ENCODE results near the gene BBS2. TPM values are rescaled to one million over a fixed set of nuclear protein-coding genes. Genes with fewer than 3 reads are reported as not detected.

The BBS2 gene
- total RNA-seq, 1 donor from 2014 or later = 29.4 TPM

DNA sequence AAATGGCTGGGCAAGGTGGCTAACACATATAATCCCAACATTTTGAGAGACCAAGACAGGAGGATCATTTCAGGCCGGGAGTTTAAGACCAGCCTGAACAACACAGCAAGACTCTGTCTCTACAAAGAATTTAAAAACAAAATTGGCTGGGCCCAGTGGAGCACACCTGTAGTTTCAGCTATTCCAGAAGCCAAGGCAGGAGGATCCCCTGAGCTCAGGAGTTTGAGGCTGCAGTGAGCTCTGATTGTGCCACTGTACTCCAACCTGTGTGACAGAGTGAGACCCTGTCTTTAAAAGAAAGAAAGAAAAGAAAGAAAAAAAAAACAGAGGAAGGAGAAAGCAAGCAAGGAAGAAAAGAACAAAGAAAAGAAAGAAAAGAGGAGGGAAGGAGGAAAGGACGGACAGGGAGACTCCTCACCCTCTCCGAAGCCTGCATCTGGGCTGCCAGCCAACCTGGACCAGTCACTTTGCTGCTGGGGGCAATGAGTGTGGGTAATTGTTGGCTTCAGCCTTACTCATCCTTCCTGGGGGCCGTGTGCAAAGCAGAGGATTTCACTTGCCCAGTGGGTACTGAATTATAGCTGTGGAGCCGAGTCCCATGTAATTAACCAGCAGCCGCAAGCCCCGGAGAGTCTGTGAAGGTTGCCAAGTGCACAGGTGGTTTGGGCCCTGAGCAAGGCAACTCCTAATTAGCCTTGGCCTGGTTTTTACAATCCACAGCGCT, 38.4 kb upstream of the BBS2 start:
- no peaks in the 10 kb centered on the region for H3K36me3 ChIP-seq
- intact Hi-C loops (cut with DNase I) = no loop called here
- DNase-seq (ENCODE audit: low spot score in 2 of 2) = no peak

DNA sequence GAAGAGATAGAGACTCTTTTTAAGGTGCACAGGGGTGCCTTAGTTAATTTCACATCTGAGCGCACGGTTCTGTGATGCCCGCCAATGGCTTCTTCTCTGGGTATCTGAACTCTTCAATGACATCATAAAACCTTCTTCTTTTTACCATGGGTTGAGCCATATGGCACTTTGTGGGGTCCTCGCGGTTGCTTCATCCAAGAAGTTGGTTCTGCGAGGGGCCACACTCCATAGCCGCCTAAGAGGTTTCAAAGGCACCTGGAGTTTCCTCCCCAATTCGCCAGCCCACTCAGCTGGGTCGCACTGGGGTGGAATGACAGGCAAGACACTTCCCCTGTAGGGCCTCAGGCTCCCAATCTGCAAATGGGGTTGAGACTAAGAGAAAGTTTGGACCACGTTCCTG, 34.6 kb upstream of the BBS2 start:
- TF ChIP-seq, protein P1, sequence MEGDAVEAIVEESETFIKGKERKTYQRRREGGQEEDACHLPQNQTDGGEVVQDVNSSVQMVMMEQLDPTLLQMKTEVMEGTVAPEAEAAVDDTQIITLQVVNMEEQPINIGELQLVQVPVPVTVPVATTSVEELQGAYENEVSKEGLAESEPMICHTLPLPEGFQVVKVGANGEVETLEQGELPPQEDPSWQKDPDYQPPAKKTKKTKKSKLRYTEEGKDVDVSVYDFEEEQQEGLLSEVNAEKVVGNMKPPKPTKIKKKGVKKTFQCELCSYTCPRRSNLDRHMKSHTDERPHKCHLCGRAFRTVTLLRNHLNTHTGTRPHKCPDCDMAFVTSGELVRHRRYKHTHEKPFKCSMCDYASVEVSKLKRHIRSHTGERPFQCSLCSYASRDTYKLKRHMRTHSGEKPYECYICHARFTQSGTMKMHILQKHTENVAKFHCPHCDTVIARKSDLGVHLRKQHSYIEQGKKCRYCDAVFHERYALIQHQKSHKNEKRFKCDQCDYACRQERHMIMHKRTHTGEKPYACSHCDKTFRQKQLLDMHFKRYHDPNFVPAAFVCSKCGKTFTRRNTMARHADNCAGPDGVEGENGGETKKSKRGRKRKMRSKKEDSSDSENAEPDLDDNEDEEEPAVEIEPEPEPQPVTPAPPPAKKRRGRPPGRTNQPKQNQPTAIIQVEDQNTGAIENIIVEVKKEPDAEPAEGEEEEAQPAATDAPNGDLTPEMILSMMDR (IDR thresholded peaks at IDR 0.05) = no peak
- Histone ChIP-seq H3K36me3 (no peaks in the 10 kb centered on the region), H3K27ac (no peak overlapping the region), H3K9me3 (no peaks in the 10 kb centered on the region), H3K27me3 (no peaks in the 10 kb centered on the region), H3K4me3 (no peak overlapping the region), H3K4me1 (no peaks in the 10 kb centered on the region)
- intact Hi-C loops (cut with DNase I) = no loop called here
- no peak for DNase-seq (ENCODE audit: low spot score in 2 of 2)

More for the DNA sequence above, 38.4 kb upstream of the BBS2 start:
- no peak overlapping the region for H3K27ac ChIP-seq
- no peaks in the 10 kb centered on the region for H3K9me3 ChIP-seq
- no peaks in the 10 kb centered on the region for H3K4me1 ChIP-seq
- no peaks in the 10 kb centered on the region for H3K27me3 ChIP-seq
- H3K4me3 ChIP-seq = no peak overlapping the region
- TF ChIP-seq, protein P1 (IDR thresholded peaks at IDR 0.05) = no peak

DNA sequence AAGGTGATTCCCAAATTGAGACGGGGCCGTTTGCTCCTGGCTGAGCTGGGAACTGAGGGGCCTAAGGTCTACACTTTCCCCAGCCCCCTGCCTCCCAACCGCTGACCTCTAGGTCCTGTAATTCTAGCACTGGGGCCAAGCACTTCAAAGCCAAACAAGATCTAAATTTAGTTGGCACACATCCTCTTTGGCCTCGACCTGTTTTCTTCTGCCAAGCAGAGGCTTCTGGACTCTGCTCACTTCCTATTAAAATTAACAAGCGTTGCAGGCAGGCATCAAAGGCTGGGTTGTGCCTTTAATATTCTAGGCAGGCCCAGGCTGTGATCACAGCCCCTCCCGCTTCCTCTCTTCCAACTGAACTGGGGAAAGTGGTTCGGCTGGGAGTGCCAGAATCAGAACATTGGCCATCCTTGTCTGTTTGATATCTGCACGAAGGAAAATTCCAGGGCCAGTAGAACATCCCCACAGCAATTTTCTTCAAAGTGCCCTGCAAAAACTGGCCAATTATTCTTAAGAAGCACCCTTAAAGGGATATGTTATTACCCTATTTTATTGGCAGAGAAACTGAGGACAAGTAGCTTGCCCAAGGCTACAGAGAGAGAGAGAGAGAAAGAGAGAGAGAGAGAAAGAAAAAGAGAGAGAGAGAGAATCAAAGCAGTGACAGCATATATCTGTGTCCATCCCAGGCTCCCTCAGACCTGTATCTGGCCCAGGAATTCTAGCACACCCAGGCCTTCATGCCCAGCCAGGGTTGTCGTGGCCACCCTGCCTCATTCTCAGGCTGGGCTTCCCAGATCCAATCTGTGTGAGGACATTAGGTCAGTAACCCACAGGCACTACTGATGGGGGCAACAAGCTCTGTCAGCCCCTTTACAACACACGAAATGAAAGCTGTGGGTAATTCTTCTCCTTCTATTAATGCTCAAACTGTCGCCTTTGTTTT, 32.2 kb upstream of the BBS2 start:
- intact Hi-C loops (cut with DNase I) = no loop called here
- TF ChIP-seq, protein P1 (IDR thresholded peaks at IDR 0.05) = no peak
- Histone ChIP-seq H3K27me3 (no peaks in the 10 kb centered on the region), H3K9me3 (no peaks in the 10 kb centered on the region), H3K36me3 (no peaks in the 10 kb centered on the region), H3K4me1 (no peaks in the 10 kb centered on the region), H3K4me3 (no peak overlapping the region), H3K27ac (no peak overlapping the region)
- no peak for DNase-seq (ENCODE audit: low spot score in 2 of 2)

DNA sequence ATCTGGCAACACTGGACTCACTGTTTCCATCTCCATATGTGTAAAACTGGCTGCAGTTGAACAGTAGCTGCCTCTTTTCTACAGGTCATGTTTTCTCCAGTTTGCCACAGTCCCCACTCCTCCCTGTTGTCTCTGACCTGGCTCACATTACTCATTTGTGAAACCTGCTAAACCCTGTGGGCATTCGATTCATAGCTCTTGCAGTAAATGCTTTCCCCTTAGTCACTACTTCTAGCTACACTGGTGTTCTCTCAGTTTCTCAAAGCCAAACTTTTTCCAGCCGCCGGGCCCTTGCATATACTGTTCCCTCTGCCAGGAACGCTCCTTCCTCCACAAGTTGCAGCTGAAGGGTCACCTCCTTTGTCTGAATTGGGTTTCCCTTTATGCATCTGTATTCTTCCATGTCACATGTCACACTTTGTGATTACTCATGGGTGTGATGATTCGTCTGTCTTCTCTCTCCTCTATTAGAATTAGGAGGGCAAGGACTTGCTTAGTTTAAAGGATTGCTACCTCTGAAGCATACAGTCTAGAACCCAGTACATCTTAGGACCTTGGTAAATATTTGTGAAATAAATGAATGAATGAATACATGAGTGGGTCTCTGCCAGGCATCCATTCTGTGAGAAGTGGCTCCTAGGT, 30.0 kb upstream of the BBS2 start:
- no peaks in the 10 kb centered on the region for H3K4me1 ChIP-seq
- no peaks in the 10 kb centered on the region for H3K9me3 ChIP-seq
- TF ChIP-seq, protein P1 (IDR thresholded peaks at IDR 0.05) = no peak
- no peak overlapping the region for H3K27ac ChIP-seq
- no peak overlapping the region for H3K4me3 ChIP-seq
- H3K27me3 ChIP-seq = no peaks in the 10 kb centered on the region
- intact Hi-C loops (cut with DNase I) = no loop called here
- no peak for DNase-seq (ENCODE audit: low spot score in 2 of 2)
- no peaks in the 10 kb centered on the region for H3K36me3 ChIP-seq

DNA sequence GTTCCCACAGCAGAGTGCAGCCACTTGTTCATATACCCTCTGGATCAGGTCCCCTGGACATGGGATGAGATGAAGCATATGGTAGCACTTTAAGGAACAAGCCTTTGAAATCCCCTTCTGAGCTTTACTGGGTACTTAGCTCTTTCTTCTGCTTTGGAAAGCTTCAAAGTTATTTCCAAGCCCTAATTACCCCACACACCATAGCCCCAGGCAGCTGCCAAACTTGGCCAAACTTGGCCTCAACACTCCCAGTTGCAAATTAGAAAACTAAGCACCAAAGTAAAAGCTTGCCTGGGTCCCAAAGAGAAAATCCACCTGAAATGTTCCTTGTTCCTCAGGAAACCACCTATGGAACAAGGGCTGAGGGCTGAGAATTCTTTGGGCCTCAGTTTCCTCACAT, 29.3 kb upstream of the BBS2 start:
- intact Hi-C loops (cut with DNase I) = no loop called here
- no peak for DNase-seq (ENCODE audit: low spot score in 2 of 2)
- Histone ChIP-seq H3K27ac (no peak overlapping the region), H3K27me3 (no peaks in the 10 kb centered on the region), H3K9me3 (no peaks in the 10 kb centered on the region), H3K4me1 (no peaks in the 10 kb centered on the region), H3K36me3 (no peaks in the 10 kb centered on the region), H3K4me3 (no peak overlapping the region)
- TF ChIP-seq, protein P1 (IDR thresholded peaks at IDR 0.05) = no peak
